Measurements from ENCODE around the gene MRPS5.

Gene MRPS5

GRCh38 chr2:95074663-95075439 is 46.8 kb downstream of the MRPS5 start:
- Mint-ChIP-seq H3K27me3 (no peaks in the 10 kb centered on the region), H3K4me3 (peak overlapping the region; percentile 84 to 93), H3K9me3 (no peaks in the 10 kb centered on the region), H3K4me1 (peaks cover 75% of the 10 kb centered on the region), H3K27ac (peak overlapping the region; percentile 95 to 99)
- DNase-seq: peak; percentile 74 to 79
- peak; percentile 75 for ATAC-seq

- peak overlapping the region; percentile 84 to 93 for H3K4me3 Mint-ChIP-seq
- peak; percentile 32 for ATAC-seq
- H3K9me3 Mint-ChIP-seq: no peaks in the 10 kb centered on the region
- peak overlapping the region; percentile 95 to 99 for H3K27ac Mint-ChIP-seq
- H3K4me1 Mint-ChIP-seq: peaks cover 67% of the 10 kb centered on the region
- peak in 1 of 2 donors; percentile 42 for DNase-seq
- no peaks in the 10 kb centered on the region for H3K27me3 Mint-ChIP-seq
These were observed 47.5 kb downstream of the MRPS5 start for GRCh38 chr2:95073856-95074662.

- Mint-ChIP-seq H3K9me3 (no peaks in the 10 kb centered on the region), H3K27me3 (no peaks in the 10 kb centered on the region), H3K4me1 (peaks cover 51% of the 10 kb centered on the region), H3K4me3 (no peak overlapping the region), H3K27ac (no peak overlapping the region)
- DNase-seq (no peak), ATAC-seq (no peak)
These were observed 49.2 kb downstream of the MRPS5 start for GRCh38 chr2:95072424-95072823.

DNA sequence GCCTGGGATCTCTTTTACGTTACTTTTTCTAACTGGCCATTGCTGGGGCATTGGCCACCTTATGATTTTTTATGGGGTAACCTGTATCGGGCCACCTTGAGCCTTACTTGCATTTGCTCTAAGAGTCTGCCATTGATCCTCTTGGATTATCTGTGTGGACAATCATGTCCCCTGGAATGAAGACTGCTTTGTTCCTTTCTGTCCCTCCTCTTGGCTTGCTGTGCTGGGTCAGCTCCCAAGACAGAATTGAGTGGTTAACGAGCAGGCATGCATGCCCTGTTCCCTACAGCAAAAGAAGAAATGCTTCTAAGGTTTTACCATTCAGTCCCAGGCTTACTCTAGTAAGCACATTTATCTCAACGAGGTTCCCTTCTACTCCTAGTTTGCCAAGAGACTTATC is 49.8 kb downstream of the MRPS5 start:
- peaks cover 45% of the 10 kb centered on the region for H3K4me1 Mint-ChIP-seq
- H3K27ac Mint-ChIP-seq: peak overlapping the region in 1 of 2 donors; percentile 22
- no peak overlapping the region for H3K4me3 Mint-ChIP-seq
- DNase-seq: no peak
- H3K27me3 Mint-ChIP-seq: no peaks in the 10 kb centered on the region
- no peak for ATAC-seq
- H3K9me3 Mint-ChIP-seq: no peaks in the 10 kb centered on the region

DNA sequence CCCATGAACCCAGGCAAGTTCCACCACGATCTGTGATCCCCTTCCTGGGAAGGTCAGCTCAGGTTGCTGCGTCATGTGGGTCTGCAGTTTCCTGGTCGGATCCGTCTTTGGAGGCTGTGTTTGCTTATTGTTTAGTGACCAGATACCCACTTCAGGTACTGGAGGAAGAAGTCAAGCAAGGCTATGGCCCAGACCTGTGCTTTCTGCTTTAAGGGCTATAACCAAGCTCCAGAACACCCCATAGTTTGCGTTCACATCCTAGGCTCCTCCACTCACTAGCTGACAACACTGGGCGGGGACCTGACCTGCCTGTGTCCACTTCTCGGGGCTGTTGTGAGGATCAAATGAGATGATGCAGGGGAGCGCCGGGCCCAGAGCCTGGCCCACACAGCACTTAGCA is 52.1 kb downstream of the MRPS5 start:
- Mint-ChIP-seq H3K4me3 (no peak overlapping the region), H3K9me3 (no peaks in the 10 kb centered on the region), H3K27ac (no peak overlapping the region), H3K27me3 (no peaks in the 10 kb centered on the region), H3K4me1 (peaks cover 21% of the 10 kb centered on the region)
- DNase-seq (no peak), ATAC-seq (no peak)

- peaks cover 20% of the 10 kb centered on the region for H3K4me1 Mint-ChIP-seq
- H3K27ac Mint-ChIP-seq: no peak overlapping the region
- ATAC-seq (no peak), DNase-seq (no peak)
- no peak overlapping the region for H3K4me3 Mint-ChIP-seq
- no peaks in the 10 kb centered on the region for H3K27me3 Mint-ChIP-seq
- H3K9me3 Mint-ChIP-seq: no peaks in the 10 kb centered on the region
These were observed 53.4 kb downstream of the MRPS5 start for GRCh38 chr2:95068256-95068655.

GRCh38 chr2:95063086-95063958 is 58.3 kb downstream of the MRPS5 start:
- Mint-ChIP-seq H3K27ac (peak overlapping the region in 1 of 2 donors; percentile 89), H3K4me3 (peak overlapping the region in 1 of 2 donors; percentile 42), H3K9me3 (no peaks in the 10 kb centered on the region), H3K4me1 (peaks cover 42% of the 10 kb centered on the region), H3K27me3 (no peaks in the 10 kb centered on the region)
- ATAC-seq (no peak), DNase-seq (no peak)

DNA sequence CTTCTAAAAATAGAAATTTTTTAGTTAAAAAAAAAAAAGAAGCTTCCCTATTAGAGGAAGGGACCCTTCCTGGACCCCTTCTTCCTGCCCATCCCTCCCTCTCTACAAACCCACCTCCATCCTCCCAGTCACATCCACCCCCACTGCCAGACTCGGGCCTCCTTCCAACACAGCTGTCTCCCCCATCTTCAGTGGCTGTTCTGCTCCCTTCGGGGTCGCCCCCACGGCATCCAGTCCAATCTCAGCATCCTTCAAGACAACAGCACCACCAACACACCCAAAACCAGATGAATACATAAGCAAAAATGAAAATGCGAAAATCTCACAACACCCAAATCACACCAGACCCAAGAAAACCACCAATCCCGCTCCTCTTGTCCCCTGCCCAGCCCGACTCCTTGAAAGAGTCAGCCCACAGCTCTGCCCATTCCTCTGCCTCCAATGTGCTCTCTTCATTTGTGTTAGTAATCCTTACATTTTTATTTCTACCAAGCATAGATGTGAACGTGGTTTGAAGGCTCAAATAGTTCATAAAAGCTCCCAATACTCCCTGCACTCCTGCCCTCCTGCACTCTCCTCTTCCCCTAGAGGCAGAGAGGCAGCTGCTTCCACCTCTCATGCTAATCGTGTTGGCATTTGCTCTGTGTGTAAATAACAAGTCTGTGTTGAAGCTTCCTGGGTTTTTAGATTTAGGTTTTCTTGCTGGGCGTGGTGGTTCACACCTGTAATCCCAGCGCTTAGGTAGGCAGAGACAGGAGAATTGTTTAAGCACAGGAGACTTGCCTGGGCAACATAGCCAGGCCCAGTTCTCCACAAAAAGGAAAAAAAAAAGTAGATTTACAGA is 59.1 kb downstream of the MRPS5 start:
- ATAC-seq (peak; percentile 24), DNase-seq (peak in 1 of 2 donors; percentile 13)
- peak overlapping the region; percentile 62 to 63 for H3K4me3 Mint-ChIP-seq
- H3K27me3 Mint-ChIP-seq: no peaks in the 10 kb centered on the region
- peaks cover 50% of the 10 kb centered on the region for H3K4me1 Mint-ChIP-seq
- H3K27ac Mint-ChIP-seq: peak overlapping the region; percentile 89 to 94
- H3K9me3 Mint-ChIP-seq: no peaks in the 10 kb centered on the region

DNA sequence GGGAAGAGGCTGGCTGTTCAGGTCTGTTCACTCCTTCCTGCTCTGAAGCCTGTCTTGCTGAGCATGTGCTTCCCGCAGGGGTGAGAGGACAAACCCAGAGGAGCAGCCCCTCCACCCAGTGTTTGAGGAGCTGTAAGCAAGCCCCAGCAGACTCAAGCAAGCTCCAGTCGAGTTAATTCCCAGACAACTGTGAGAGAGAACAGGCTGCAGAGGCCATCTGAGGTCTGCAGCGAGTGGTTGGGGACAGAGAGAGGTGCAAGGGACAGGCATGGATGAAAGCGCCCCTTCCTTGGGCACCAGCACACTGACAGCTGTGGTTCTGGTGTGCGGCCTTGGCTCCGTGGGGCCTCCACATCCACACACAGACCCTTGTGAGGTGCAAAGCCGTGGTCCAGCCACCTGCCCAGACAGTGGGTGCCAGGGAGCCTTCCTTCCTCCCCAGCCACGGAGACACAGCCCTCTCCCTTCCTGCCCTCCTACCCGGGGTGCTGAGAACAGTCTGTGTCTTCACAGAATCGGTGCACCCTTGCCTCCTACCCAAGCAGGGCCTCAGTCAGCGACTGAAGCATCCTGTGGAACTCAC is 59.9 kb downstream of the MRPS5 start:
- H3K4me1 Mint-ChIP-seq: peaks cover 55% of the 10 kb centered on the region
- H3K27me3 Mint-ChIP-seq: no peaks in the 10 kb centered on the region
- H3K9me3 Mint-ChIP-seq: no peaks in the 10 kb centered on the region
- DNase-seq (no peak), ATAC-seq (peak; percentile 75)
- H3K27ac Mint-ChIP-seq: peak overlapping the region; percentile 91 to 94
- H3K4me3 Mint-ChIP-seq: peak overlapping the region; percentile 18 to 60

DNA sequence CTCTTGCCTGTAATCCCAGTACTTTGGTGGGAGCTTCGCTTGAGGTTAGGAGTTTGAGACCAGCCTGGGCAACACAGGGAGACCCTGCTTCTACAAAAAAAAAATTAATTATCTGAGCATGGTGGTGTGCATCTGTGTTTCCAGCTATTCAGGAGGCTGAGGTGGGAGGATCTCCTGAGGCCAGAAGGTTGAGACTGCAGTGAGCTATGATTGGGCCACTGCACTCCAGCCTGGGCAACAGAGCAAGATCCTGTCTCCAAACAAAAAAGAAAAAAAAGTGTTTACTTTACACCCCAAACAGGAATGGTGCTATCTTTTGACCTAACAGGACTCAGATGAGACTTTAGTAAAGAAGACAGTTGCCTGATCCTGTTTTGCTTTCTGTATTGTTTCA is 60.5 kb downstream of the MRPS5 start:
- Mint-ChIP-seq H3K9me3 (no peaks in the 10 kb centered on the region), H3K27me3 (no peaks in the 10 kb centered on the region), H3K4me3 (no peak overlapping the region), H3K27ac (peak overlapping the region in 1 of 2 donors; percentile 91), H3K4me1 (peaks cover 60% of the 10 kb centered on the region)
- DNase-seq (no peak), ATAC-seq (no peak)

GRCh38 chr2:95060446-95061118 is 61.0 kb downstream of the MRPS5 start:
- Mint-ChIP-seq H3K27me3 (no peaks in the 10 kb centered on the region), H3K27ac (no peak overlapping the region), H3K4me1 (peaks cover 66% of the 10 kb centered on the region), H3K4me3 (no peak overlapping the region), H3K9me3 (no peaks in the 10 kb centered on the region)
- DNase-seq (peak in 1 of 2 donors; percentile 5), ATAC-seq (no peak)

GRCh38 chr2:95059656-95060370 is 61.8 kb downstream of the MRPS5 start:
- DNase-seq (peak in 1 of 2 donors; percentile 7), ATAC-seq (no peak)
- Mint-ChIP-seq H3K4me1 (peaks cover 73% of the 10 kb centered on the region), H3K27me3 (no peaks in the 10 kb centered on the region), H3K9me3 (no peaks in the 10 kb centered on the region), H3K4me3 (no peak overlapping the region), H3K27ac (peak overlapping the region in 1 of 2 donors; percentile 39)

DNA sequence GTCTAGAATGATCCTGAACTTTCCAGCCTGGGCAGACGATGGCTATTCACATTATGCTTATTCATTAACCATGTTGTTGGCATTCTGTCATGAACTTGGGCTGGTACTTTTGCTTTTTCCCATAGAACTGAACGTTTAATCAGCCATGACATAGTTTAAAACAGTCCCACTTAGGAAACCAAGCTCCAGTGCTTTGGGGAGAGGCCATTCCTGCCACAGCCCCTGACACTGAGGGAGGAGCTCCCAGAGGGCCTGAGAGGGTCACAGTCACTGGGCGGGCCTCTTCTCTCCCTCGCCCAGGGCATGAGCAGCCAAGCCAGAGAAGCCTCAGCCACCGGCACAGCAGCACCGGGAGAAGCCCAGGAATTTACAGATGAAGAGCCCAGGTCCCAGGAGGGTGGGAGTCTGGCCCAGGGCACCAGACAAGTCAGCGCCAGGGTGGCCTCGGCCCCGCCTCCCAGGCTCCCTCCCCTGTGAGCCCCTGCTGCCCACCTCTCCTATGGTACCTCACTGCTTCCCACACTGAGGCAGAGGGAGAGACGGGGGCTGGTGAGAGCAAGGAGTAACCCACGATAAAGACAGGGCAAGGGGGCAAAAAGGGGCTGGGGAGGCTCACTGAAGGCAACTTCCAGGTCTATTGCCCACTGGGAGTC is 62.5 kb downstream of the MRPS5 start:
- Mint-ChIP-seq H3K27me3 (no peaks in the 10 kb centered on the region), H3K4me1 (peaks cover 78% of the 10 kb centered on the region), H3K9me3 (no peaks in the 10 kb centered on the region), H3K27ac (peak overlapping the region in 1 of 2 donors; percentile 84), H3K4me3 (no peak overlapping the region)
- ATAC-seq: no peak
- peak in 1 of 2 donors; percentile 4 for DNase-seq
